ENCODE data around the gene SEPTIN10. TPM values are rescaled to one million over a fixed set of nuclear protein-coding genes. Genes with fewer than 3 reads are reported as not detected.

Gene SEPTIN10
- total RNA-seq, 1 donor from 2014 or later: 107 TPM

DNA sequence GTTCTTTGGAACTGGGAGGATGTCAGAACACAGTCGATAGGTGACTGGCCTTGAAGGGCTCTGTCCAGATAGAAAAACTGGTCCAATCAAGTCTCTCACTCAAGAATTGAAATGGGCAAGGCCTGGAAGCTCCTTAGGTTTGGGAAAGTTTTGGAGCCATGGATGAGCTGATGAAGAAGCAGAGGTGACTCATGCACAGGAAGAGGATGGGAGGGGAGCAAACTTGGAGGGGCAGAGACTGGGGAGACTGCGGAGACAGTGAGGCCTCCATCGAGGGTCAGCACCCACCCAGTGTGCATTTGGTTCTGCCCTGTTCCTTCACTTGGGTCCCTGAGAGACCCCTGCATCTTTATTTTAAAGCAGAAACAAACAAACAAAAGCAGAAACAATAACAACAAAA lies 41.5 kb upstream of the SEPTIN10 start:
- Histone ChIP-seq H3K27me3 (no peaks in the 10 kb centered on the region), H3K36me3 (no peaks in the 10 kb centered on the region), H3K4me1 (peaks cover 7% of the 10 kb centered on the region), H3K4me3 (no peak overlapping the region), H3K9me3 (no peaks in the 10 kb centered on the region), H3K27ac (no peak overlapping the region)
- no peak for DNase-seq (ENCODE audit: extremely low spot score in 2 of 2)
- TF ChIP-seq POLR2A (IDR thresholded peaks at IDR 0.05) (no peak), POLR2AphosphoS5 (IDR thresholded peaks at IDR 0.05; ENCODE audit: insufficient read depth in 1 of 2, low read depth in 1 of 2) (no peak)
- TF ChIP-seq, protein P1, sequence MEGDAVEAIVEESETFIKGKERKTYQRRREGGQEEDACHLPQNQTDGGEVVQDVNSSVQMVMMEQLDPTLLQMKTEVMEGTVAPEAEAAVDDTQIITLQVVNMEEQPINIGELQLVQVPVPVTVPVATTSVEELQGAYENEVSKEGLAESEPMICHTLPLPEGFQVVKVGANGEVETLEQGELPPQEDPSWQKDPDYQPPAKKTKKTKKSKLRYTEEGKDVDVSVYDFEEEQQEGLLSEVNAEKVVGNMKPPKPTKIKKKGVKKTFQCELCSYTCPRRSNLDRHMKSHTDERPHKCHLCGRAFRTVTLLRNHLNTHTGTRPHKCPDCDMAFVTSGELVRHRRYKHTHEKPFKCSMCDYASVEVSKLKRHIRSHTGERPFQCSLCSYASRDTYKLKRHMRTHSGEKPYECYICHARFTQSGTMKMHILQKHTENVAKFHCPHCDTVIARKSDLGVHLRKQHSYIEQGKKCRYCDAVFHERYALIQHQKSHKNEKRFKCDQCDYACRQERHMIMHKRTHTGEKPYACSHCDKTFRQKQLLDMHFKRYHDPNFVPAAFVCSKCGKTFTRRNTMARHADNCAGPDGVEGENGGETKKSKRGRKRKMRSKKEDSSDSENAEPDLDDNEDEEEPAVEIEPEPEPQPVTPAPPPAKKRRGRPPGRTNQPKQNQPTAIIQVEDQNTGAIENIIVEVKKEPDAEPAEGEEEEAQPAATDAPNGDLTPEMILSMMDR (IDR thresholded peaks at IDR 0.05): no peak
- intact Hi-C loops (cut with DNase I): no loop called here

DNA sequence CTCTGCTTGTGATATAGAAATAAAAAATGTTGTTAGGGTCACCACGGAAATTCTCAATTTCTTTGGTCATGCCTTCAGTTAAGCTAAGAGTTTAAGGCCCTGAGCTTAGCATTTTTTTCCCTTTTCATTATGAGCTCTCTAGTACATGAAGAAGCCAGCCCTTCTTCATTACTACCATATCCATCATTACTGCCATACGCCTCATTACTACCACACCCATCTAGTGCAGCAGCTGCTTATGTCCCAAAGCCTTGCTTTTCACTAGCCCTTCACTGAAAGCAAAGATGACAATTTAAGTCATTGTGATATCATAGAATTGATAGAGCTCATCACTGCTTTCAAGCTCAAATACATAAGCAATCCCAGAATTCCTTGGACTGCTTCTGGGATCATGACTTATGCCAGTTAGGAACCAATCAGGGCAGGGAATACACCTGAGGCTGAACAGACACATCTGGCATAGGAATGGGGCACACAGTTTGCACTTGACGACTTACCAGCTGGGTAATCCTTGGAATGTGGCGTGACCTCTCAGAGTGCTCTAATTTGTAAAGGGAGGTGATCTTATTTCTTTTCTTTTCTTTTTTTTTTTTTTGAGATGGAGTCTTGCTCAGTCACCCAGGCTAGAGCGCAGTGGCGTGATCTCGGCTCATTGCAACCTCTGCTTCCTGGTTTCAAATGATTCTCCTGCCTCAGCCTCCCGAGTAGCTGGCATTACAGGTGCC lies 40.7 kb upstream of the SEPTIN10 start:
- Histone ChIP-seq H3K9me3 (no peaks in the 10 kb centered on the region), H3K27me3 (no peaks in the 10 kb centered on the region), H3K27ac (no peak overlapping the region), H3K36me3 (no peaks in the 10 kb centered on the region), H3K4me3 (no peak overlapping the region), H3K4me1 (no peaks in the 10 kb centered on the region)
- intact Hi-C loops (cut with DNase I): no loop called here
- DNase-seq (ENCODE audit: extremely low spot score in 2 of 2): no peak
- TF ChIP-seq POLR2A (IDR thresholded peaks at IDR 0.05) (no peak), POLR2AphosphoS5 (IDR thresholded peaks at IDR 0.05; ENCODE audit: insufficient read depth in 1 of 2, low read depth in 1 of 2) (no peak)
- TF ChIP-seq, protein P1 (IDR thresholded peaks at IDR 0.05): no peak

DNA sequence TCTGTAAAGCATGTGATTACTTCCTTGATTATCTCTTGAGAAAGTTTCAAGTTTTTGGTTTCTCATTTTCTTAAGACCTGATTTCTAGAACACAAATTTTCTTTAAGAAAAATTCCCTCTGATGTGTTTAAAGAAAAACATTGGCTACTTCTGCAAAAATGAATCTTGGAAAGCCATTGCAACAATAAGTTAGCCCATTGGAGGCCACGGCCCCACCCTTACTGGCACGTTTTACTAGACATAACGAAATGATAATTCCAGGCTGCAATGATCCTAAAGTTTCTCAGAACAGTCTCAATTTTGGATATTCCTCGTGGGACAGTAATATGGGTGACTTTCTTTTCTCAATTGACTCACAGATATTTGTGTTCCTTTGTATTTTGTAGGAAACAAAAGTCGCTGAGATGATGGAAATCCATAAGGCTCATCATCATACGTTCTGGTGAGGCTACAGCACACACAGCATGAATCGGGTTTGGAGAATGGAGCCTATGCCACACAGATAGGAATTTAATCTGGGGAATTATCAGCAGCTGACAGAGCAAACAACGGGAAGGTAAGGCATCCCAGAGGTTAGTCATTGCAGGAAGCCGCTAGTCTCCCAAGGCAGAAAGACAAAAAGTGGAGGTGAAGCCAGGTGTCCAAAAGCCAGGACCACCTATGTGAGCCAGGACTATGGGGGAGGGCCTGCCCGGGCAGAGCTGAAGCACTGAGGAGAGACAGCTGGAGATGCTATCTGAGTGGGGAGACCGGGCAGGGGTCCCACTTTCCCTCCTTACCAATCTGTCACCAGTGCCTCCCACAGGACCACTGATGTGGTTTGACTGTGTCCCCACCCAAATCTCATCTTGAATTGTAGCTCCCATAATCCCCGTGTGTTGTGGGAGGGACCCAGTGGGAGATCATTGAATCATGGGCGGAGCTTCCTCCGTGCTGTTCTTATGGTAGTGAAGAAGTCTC lies 36.2 kb upstream of the SEPTIN10 start:
- intact Hi-C loops (cut with DNase I): no loop called here

DNA sequence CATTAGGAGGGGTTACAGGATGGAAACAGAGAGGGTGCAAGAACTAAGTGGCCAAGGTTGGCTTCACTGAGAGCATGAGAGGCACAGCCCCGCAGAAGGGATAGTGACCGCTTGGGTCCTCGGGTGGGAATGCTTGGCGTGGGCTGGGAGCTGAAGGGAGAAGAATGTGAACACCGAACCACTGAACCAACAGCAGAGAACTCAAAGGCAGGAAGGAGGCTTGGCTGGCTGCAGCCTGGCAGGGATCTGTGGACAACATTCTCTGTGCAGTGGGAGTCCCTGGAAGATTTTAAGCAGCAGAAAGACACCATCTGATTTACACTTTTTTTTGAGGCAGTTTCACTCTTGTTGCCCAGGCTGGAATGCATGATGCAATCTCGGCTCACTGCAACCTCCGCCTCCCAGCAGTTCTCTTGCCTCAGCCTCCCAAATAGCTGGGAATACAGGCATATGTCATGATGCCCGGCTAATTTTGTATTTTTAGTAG lies 34.3 kb upstream of the SEPTIN10 start:
- H3K4me3 ChIP-seq: no peak overlapping the region
- H3K9me3 ChIP-seq: no peaks in the 10 kb centered on the region
- intact Hi-C loops (cut with DNase I): no loop called here
- no peaks in the 10 kb centered on the region for H3K36me3 ChIP-seq
- H3K4me1 ChIP-seq: peaks cover 15% of the 10 kb centered on the region
- no peaks in the 10 kb centered on the region for H3K27me3 ChIP-seq
- no peak for TF ChIP-seq POLR2A (IDR thresholded peaks at IDR 0.05)
- TF ChIP-seq POLR2AphosphoS5 (IDR thresholded peaks at IDR 0.05; ENCODE audit: insufficient read depth in 1 of 2, low read depth in 1 of 2): no peak
- TF ChIP-seq, protein P1 (IDR thresholded peaks at IDR 0.05): no peak
- DNase-seq (ENCODE audit: extremely low spot score in 2 of 2): no peak
- H3K27ac ChIP-seq: no peak overlapping the region

More for the DNA sequence above, 36.2 kb upstream of the SEPTIN10 start:
- Histone ChIP-seq H3K36me3 (no peaks in the 10 kb centered on the region), H3K4me1 (peaks cover 6% of the 10 kb centered on the region), H3K27me3 (no peaks in the 10 kb centered on the region), H3K4me3 (no peak overlapping the region), H3K27ac (no peak overlapping the region), H3K9me3 (no peaks in the 10 kb centered on the region)
- no peak for DNase-seq (ENCODE audit: extremely low spot score in 2 of 2)
- TF ChIP-seq POLR2A (IDR thresholded peaks at IDR 0.05): no peak
- TF ChIP-seq, protein P1 (IDR thresholded peaks at IDR 0.05): no peak
- TF ChIP-seq POLR2AphosphoS5 (IDR thresholded peaks at IDR 0.05; ENCODE audit: insufficient read depth in 1 of 2, low read depth in 1 of 2): no peak

All from vagina (tissue), 2 donors.